Epidermal melanocyte (primary cell): ENCODE data around the gene COL5A1.
"Not testable (repeated sequence)": the region's sequence is repeated elsewhere in the genome, so short reads cannot be mapped to it uniquely, and the experiment has no call there.

Source experiments
- DNase-seq: peaks from one replicate; pipeline ENCODE4 v3.0.0; 2011; ENCODE audit warnings: low spot score; ENCODE audit not compliant: insufficient read length

COL5A1 gene

GRCh38 chr9:134638502-134639090 lies 3.0 kb upstream of the COL5A1 start:
- no peak for DNase-seq

GRCh38 chr9:134639994-134640393 lies 1.6 kb upstream of the COL5A1 start:
- DNase-seq: no peak

GRCh38 chr9:134640506-134641172 lies 964 bp upstream of the COL5A1 start:
- DNase-seq: no peak

GRCh38 chr9:134641990-134642384 lies 384 bp downstream of the COL5A1 start:
- DNase-seq: no peak

- peak; percentile 48 for DNase-seq
These were observed 980 bp downstream of the COL5A1 start for GRCh38 chr9:134642385-134643181.

GRCh38 chr9:134643222-134643671 lies 1.6 kb downstream of the COL5A1 start:
- no peak for DNase-seq

- not testable (repeated sequence) for DNase-seq
These were observed 2.8 kb downstream of the COL5A1 start for GRCh38 chr9:134644401-134644724.

GRCh38 chr9:134644725-134645606 lies 3.4 kb downstream of the COL5A1 start:
- peak; percentile 88 for DNase-seq

- DNase-seq: no peak
These were observed 4.2 kb downstream of the COL5A1 start for GRCh38 chr9:134645607-134646365.

GRCh38 chr9:134647359-134648080 lies 5.9 kb downstream of the COL5A1 start:
- DNase-seq: no peak

- DNase-seq: no peak
These were observed 7.3 kb downstream of the COL5A1 start for GRCh38 chr9:134648701-134649530.

- no peak for DNase-seq
These were observed 9.0 kb downstream of the COL5A1 start for GRCh38 chr9:134650431-134651190.

GRCh38 chr9:134651226-134651905 lies 9.8 kb downstream of the COL5A1 start:
- no peak for DNase-seq

- no peak for DNase-seq
These were observed 11.0 kb downstream of the COL5A1 start for GRCh38 chr9:134652291-134653225.

- no peak for DNase-seq
These were observed 11.8 kb downstream of the COL5A1 start for GRCh38 chr9:134653259-134654009.

- no peak for DNase-seq
These were observed 13.5 kb downstream of the COL5A1 start for GRCh38 chr9:134655101-134655500.
